H9 (cell line): ENCODE data around the gene JMJD8. TPM values are rescaled to one million over a fixed set of nuclear protein-coding genes. Genes with fewer than 3 reads are reported as not detected.

Source experiments
- DNase-seq: peaks from one replicate; pipeline ENCODE4 v3.0.0-alpha.2; 2017
- H2AFZ ChIP-seq: one replicate; pipeline ENCODE4 v1.6.1; 2013; ENCODE audit warnings: mild to moderate bottlenecking, low read length, control low read depth, moderate library complexity
- H2AK5ac ChIP-seq: 2 replicates; pipeline ENCODE4 v1.6.1; 2013; ENCODE audit warnings: low read length, control low read depth, mixed read lengths; ENCODE audit not compliant: insufficient read length
- H2BK120ac ChIP-seq: one replicate; pipeline ENCODE4 v1.6.1; 2013; ENCODE audit warnings: low read depth, mild to moderate bottlenecking, low read length, control low read depth, inconsistent platforms; ENCODE audit not compliant: poor library complexity, severe bottlenecking
- H2BK12ac ChIP-seq: 2 replicates; pipeline ENCODE4 v1.6.1; 2013; ENCODE audit warnings: low read length, control low read depth, mixed read lengths, low read depth; ENCODE audit not compliant: insufficient read length
- H2BK15ac ChIP-seq: 2 replicates; pipeline ENCODE4 v1.6.1; 2013; ENCODE audit warnings: low read depth, low read length, control low read depth
- H2BK20ac ChIP-seq: one replicate; pipeline ENCODE4 v1.6.1; 2013; ENCODE audit warnings: low read depth, mild to moderate bottlenecking, low read length, control low read depth, inconsistent platforms; ENCODE audit not compliant: poor library complexity, severe bottlenecking
- H2BK5ac ChIP-seq: 2 replicates; pipeline ENCODE4 v1.6.1; 2013; ENCODE audit warnings: low read length, control low read depth, mixed read lengths; ENCODE audit not compliant: insufficient read length
- H3K14ac ChIP-seq: 2 replicates; pipeline ENCODE4 v1.6.1; 2013; ENCODE audit warnings: low read length, control low read depth; ENCODE audit not compliant: insufficient read depth
- H3K18ac ChIP-seq: 2 replicates; pipeline ENCODE4 v1.6.1; 2013; ENCODE audit warnings: low read depth, mild to moderate bottlenecking, mixed read lengths, low read length, control low read depth; ENCODE audit not compliant: insufficient read length
- H3K23ac ChIP-seq: 2 replicates; pipeline ENCODE4 v1.6.1; 2013; ENCODE audit warnings: low read length, control low read depth, mixed read lengths, low read depth; ENCODE audit not compliant: insufficient read length
- H3K23me2 ChIP-seq: 2 replicates; pipeline ENCODE4 v1.6.1; 2013; ENCODE audit warnings: low read depth, mild to moderate bottlenecking, mixed read lengths, low read length, control low read depth; ENCODE audit not compliant: insufficient read length, poor library complexity, severe bottlenecking
- H3K27ac ChIP-seq: 2 replicates; pipeline ENCODE4 v1.5.1; 2013; ENCODE audit warnings: low read length, control low read depth, mixed read lengths, low read depth; ENCODE audit not compliant: insufficient read length
- H3K27me3 ChIP-seq: 2 replicates; pipeline ENCODE4 v1.6.1; 2013; ENCODE audit warnings: low read length, control low read depth, inconsistent platforms; ENCODE audit not compliant: insufficient read depth
- H3K4ac ChIP-seq: 2 replicates; pipeline ENCODE4 v1.6.1; 2013; ENCODE audit warnings: low read depth, mild to moderate bottlenecking, control low read depth, inconsistent platforms, low read length, moderate library complexity
- H3K4me1 ChIP-seq: 2 replicates; pipeline ENCODE4 v1.6.1; 2013; ENCODE audit warnings: low read length, control low read depth, inconsistent platforms; ENCODE audit not compliant: insufficient read depth
- H3K4me2 ChIP-seq: 2 replicates; pipeline ENCODE4 v1.6.1; 2013; ENCODE audit warnings: low read length, control low read depth, mixed read lengths; ENCODE audit not compliant: insufficient read length, insufficient read depth
- H3K56ac ChIP-seq: 2 replicates; pipeline ENCODE4 v1.6.1; 2013; ENCODE audit warnings: low read depth, mild to moderate bottlenecking, mixed read lengths, low read length, control low read depth; ENCODE audit not compliant: insufficient read length
- H3K79me1 ChIP-seq: 2 replicates; pipeline ENCODE4 v1.6.1; 2013; ENCODE audit warnings: low read depth, mild to moderate bottlenecking, moderate library complexity, low read length, control low read depth, inconsistent platforms; ENCODE audit not compliant: insufficient read depth, poor library complexity, severe bottlenecking
- H3K79me2 ChIP-seq: 2 replicates; pipeline ENCODE4 v1.6.1; 2013; ENCODE audit warnings: low read length, control low read depth, inconsistent platforms; ENCODE audit not compliant: insufficient read depth
- H3K9ac ChIP-seq: 2 replicates; pipeline ENCODE4 v1.6.1; 2013; ENCODE audit warnings: low read length, control low read depth, mixed read lengths; ENCODE audit not compliant: insufficient read length; ENCODE audit errors: extremely low read depth
- H3K9me3 ChIP-seq: one replicate; pipeline ENCODE4 v1.6.1; 2013; ENCODE audit warnings: low read depth, low read length, inconsistent platforms; ENCODE audit not compliant: control insufficient read depth
- H3T11ph ChIP-seq: one replicate; pipeline ENCODE4 v1.6.1; 2013; ENCODE audit warnings: mild to moderate bottlenecking, low read length, control low read depth, inconsistent platforms
- H4K20me1 ChIP-seq: one replicate; pipeline ENCODE4 v1.6.1; 2013; ENCODE audit not compliant: control insufficient read depth, insufficient read length, insufficient read depth
- H4K5ac ChIP-seq: 2 replicates; pipeline ENCODE4 v1.6.1; 2013; ENCODE audit warnings: low read depth, mild to moderate bottlenecking, mixed read lengths, low read length, control low read depth; ENCODE audit not compliant: insufficient read length
- H4K8ac ChIP-seq: replicated peaks from 2 replicates; pipeline ENCODE4 v1.6.1; 2013; ENCODE audit warnings: low read length, control low read depth, mixed read lengths, low read depth; ENCODE audit not compliant: insufficient read length
- H4K91ac ChIP-seq: 2 replicates; pipeline ENCODE4 v1.6.1; 2013; ENCODE audit warnings: low read depth, mild to moderate bottlenecking, moderate library complexity, mixed read lengths, low read length, control low read depth; ENCODE audit not compliant: insufficient read length
- H3K27ac Mint-ChIP-seq, 3 experiments: 2 replicates in 2 of 3; 3 replicates in 1 of 3; pipeline ENCODE4 v1.8.0; 2020 to 2021; ENCODE audit warnings: mixed read lengths in 3 of 3, mild to moderate bottlenecking in 1 of 3, moderate library complexity in 1 of 3
- H3K27me3 Mint-ChIP-seq: 2 replicates; pipeline ENCODE4 v1.8.0; 2021; ENCODE audit warnings: low read depth, mild to moderate bottlenecking, moderate library complexity, mixed read lengths
- H3K36me3 Mint-ChIP-seq, 3 experiments: 2 replicates in 2 of 3; 3 replicates in 1 of 3; pipeline ENCODE4 v1.8.0; 2020 to 2021; ENCODE audit warnings: low read depth in 3 of 3, mixed read lengths in 3 of 3; ENCODE audit not compliant: insufficient read depth in 1 of 3
- H3K4me1 Mint-ChIP-seq, 2 experiments: 2 replicates each; pipeline ENCODE4 v1.8.0; 2020; ENCODE audit warnings: mixed read lengths in 2 of 2
- H3K4me3 Mint-ChIP-seq, 2 experiments: 2 replicates in 1 of 2; 3 replicates in 1 of 2; pipeline ENCODE4 v1.8.0; 2020 to 2021; ENCODE audit warnings: mild to moderate bottlenecking in 2 of 2, mixed read lengths in 2 of 2, moderate library complexity in 1 of 2
- H3K9me3 Mint-ChIP-seq, 2 experiments: 2 replicates in 1 of 2; 3 replicates in 1 of 2; pipeline ENCODE4 v1.8.0; 2020; ENCODE audit warnings: mild to moderate bottlenecking in 2 of 2, mixed read lengths in 2 of 2, moderate library complexity in 1 of 2
- WGBS: extraction: QIAGEN DNeasy Blood & Tissue Kit; methylation state at CpG from one replicate; pipeline ENCODE4 v1.1.7; 2013; ENCODE audit warnings: missing lambda C conversion rate, low lambda C conversion rate, mixed read lengths; ENCODE audit not compliant: insufficient read length; ENCODE audit errors: extremely low coverage; 5-methylcytosine and 5-hydroxymethylcytosine counted together
- total RNA-seq: library from RNA; stranded (reverse); gene quantifications from 2 replicates; pipeline ENCODE4 v1.2.1, GENCODE V29; 2021
- TF ChIP-seq, protein P1 (sequence below): fragments of 200-600 bp; sonication (generic); conservative IDR thresholded peaks from 3 replicates; pipeline ENCODE4 v1.8.0; 2021; ENCODE audit warnings: antibody characterized with exemption, mild to moderate bottlenecking

JMJD8 gene
- total RNA-seq, 1 experiment from 2014 or later = 52.7 TPM

DNA sequence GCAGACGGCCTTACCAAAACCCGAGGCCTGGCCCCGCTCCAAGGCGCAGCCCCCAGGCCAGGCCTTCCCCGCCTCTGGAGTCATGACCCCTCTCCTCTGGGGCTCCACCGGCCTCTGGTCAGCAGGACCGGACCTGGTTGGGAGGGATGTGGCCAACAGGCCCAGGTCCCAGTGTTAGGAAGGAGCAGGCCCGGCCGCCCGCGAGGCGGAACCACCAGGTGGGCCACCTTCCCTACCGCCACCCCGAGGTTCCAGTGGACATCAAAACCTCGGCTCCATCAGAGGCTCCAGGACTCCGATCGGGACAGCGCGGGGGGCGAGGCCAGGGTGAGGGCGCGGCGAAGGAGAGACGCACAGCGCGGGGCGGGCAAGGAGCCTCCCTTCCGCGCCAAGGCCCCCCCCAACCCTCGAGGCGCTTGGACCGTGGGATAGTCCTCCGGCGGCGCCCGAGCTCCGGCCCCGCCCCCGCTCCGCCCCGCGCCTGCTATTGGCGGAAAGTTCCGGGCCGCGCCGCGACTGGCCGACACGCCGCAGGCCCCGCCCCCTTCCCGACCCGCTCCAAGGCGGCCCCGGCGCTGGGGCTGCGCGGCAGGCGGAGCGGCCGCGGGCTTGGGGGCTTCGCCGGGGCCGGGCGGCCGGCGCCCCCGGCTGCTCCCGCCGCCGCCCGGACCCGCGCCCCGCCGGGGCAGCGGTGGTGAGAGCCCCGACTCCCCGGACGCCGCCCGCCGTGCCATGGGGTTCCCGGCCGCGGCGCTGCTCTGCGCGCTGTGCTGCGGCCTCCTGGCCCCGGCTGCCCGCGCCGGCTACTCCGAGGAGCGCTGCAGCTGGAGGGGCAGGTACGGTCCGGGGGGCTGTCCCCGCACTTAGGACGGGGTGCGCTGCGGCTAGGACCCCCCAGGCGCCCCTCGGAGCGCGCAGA lies 30.7 kb upstream of the JMJD8 start, which contains the start of gene METRN:
TSS of gene METRN (plus strand) at position 561 of the 919 bp plus-strand sequence. CDS start at position 733, 172 bp downstream.
- no peak within 1 kb of the TSS for H2BK20ac ChIP-seq
- no peak within 1 kb of the TSS for H3T11ph ChIP-seq
- no peaks in the 10 kb centered on the region; the same call in 1 of the 2 replicates for H3K27me3 ChIP-seq
- no peak within 1 kb of the TSS for H4K5ac ChIP-seq
- no peak within 1 kb of the TSS for H2BK5ac ChIP-seq
- H3K4me1 ChIP-seq = no peaks in the 10 kb centered on the region
- H3K4me2 ChIP-seq = peak within 1 kb of the TSS; percentile 30
- H3K23me2 ChIP-seq = peaks cover 8% of the 10 kb centered on the region
- no peak within 1 kb of the TSS for H2BK12ac ChIP-seq
- H4K91ac ChIP-seq = no peak within 1 kb of the TSS
- peaks cover 13 to 27% of the 10 kb centered on the region in 2 experiments for H3K4me1 Mint-ChIP-seq
- H3K27ac Mint-ChIP-seq = no peak within 1 kb of the TSS
- no peak within 1 kb of the TSS for H3K9ac ChIP-seq
- H3K9me3 Mint-ChIP-seq = no peaks in the 10 kb centered on the region; a peak in 2 of 5 replicates
- H2BK15ac ChIP-seq = 0 out of 2 replicates have a peak within 1 kb of the TSS, but pooled peaks have one; percentile 7
- WGBS = no CpG with 5 or more reads among the region's 108 CpGs
- H3K79me1 ChIP-seq = no peaks in the 10 kb centered on the region
- peak; percentile 86 for DNase-seq
- H3K4me3 Mint-ChIP-seq = peak within 1 kb of the TSS; percentile 55 to 78
- no peak within 1 kb of the TSS for H2AFZ ChIP-seq
- no peak within 1 kb of the TSS for H3K23ac ChIP-seq
- H3K36me3 Mint-ChIP-seq = no peaks in the 10 kb centered on the region
- H3K79me2 ChIP-seq = no peaks in the 10 kb centered on the region
- H3K18ac ChIP-seq = no peak within 1 kb of the TSS
- peaks cover 62% of the 10 kb centered on the region for H3K27me3 Mint-ChIP-seq
- TF ChIP-seq, protein P1, sequence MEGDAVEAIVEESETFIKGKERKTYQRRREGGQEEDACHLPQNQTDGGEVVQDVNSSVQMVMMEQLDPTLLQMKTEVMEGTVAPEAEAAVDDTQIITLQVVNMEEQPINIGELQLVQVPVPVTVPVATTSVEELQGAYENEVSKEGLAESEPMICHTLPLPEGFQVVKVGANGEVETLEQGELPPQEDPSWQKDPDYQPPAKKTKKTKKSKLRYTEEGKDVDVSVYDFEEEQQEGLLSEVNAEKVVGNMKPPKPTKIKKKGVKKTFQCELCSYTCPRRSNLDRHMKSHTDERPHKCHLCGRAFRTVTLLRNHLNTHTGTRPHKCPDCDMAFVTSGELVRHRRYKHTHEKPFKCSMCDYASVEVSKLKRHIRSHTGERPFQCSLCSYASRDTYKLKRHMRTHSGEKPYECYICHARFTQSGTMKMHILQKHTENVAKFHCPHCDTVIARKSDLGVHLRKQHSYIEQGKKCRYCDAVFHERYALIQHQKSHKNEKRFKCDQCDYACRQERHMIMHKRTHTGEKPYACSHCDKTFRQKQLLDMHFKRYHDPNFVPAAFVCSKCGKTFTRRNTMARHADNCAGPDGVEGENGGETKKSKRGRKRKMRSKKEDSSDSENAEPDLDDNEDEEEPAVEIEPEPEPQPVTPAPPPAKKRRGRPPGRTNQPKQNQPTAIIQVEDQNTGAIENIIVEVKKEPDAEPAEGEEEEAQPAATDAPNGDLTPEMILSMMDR = no peak
- H3K56ac ChIP-seq = no peak within 1 kb of the TSS
- H2BK120ac ChIP-seq = no peak within 1 kb of the TSS
- H2AK5ac ChIP-seq = no peak within 1 kb of the TSS
- H3K4ac ChIP-seq = no peak within 1 kb of the TSS
- H3K27ac ChIP-seq = no peak within 1 kb of the TSS
- H4K8ac ChIP-seq = no peak within 1 kb of the TSS
- H3K14ac ChIP-seq = no peak within 1 kb of the TSS; the same call in 1 of the 2 replicates
- H3K9me3 ChIP-seq = no peaks in the 10 kb centered on the region
- no peaks in the 10 kb centered on the region for H4K20me1 ChIP-seq
